ENCODE data around the gene ZNRF4. TPM values are rescaled to one million over a fixed set of nuclear protein-coding genes. Genes with fewer than 3 reads are reported as not detected.

ZNRF4 gene
- total RNA-seq, 1 donor from 2014 or later: not detected

- no peak for DNase-seq (ENCODE audit: low read depth, low spot score)
These were observed 14.9 kb upstream of the ZNRF4 start for GRCh38 chr19:5440299-5440698.

GRCh38 chr19:5443723-5444122 lies 11.5 kb upstream of the ZNRF4 start:
- no peak for DNase-seq (ENCODE audit: low read depth, low spot score)

GRCh38 chr19:5444431-5444830 lies 10.8 kb upstream of the ZNRF4 start:
- no peak for DNase-seq (ENCODE audit: low read depth, low spot score)

GRCh38 chr19:5445071-5445470 lies 10.1 kb upstream of the ZNRF4 start:
- no peak for DNase-seq (ENCODE audit: low read depth, low spot score)

- no peak for DNase-seq (ENCODE audit: low read depth, low spot score)
These were observed 9.6 kb upstream of the ZNRF4 start for GRCh38 chr19:5445561-5446055.

- no peak for DNase-seq (ENCODE audit: low read depth, low spot score)
These were observed 7.4 kb upstream of the ZNRF4 start for GRCh38 chr19:5447700-5448311.

GRCh38 chr19:5448374-5448773 lies 6.8 kb upstream of the ZNRF4 start:
- no peak for DNase-seq (ENCODE audit: low read depth, low spot score)

GRCh38 chr19:5450482-5451126 lies 4.6 kb upstream of the ZNRF4 start:
- DNase-seq (ENCODE audit: low read depth, low spot score): no peak

- no peak for DNase-seq (ENCODE audit: low read depth, low spot score)
These were observed 3.7 kb upstream of the ZNRF4 start for GRCh38 chr19:5451494-5451893.

DNA sequence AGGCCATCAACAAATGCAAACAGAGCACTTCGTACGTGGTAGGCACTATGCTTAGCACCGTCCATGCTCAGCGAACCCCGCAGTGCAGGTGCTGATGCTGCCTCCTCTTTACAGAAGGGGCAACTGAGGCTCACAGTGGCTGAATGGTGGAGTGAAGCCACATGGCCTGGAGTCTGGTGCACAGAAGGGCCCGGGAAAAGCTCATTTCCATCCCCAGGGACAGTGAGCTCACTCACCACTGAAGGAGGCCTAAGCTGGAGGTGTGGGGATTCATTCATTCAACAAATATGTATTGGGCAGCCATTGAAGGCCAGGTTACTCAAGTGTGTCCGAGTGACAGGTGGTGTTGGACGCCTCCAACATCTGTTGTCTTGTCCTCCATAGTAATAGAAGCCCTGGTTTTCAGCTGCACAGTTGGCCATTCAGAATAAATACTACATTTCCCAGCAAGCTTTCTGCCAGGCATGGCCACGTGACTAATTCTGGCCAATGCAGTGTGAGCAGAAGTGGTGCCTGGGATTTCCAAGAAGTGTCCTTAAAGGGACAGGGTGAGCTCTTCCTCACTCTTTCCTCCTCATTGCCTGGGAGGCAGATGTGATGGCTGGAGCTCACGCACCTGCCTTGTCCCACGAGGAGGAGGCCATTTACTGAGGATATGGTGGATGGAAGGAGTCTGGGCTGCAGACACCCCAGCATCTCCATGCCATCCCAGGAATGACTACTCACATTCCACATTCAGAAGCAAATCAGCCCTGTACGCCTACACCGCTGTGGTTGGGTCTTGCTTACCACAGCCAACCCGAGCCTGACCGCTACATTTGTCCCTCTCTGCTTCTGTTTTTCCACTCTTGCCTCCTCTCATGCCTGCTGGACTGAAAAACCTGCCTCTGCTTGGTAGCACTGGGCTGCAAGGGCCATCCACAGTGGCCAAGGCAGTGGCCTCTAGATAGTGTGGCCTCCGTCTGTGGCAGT lies 2.3 kb upstream of the ZNRF4 start:
- DNase-seq (ENCODE audit: low read depth, low spot score): no peak

- no peak for DNase-seq (ENCODE audit: low read depth, low spot score)
These were observed 474 bp upstream of the ZNRF4 start for GRCh38 chr19:5454743-5455142.

DNA sequence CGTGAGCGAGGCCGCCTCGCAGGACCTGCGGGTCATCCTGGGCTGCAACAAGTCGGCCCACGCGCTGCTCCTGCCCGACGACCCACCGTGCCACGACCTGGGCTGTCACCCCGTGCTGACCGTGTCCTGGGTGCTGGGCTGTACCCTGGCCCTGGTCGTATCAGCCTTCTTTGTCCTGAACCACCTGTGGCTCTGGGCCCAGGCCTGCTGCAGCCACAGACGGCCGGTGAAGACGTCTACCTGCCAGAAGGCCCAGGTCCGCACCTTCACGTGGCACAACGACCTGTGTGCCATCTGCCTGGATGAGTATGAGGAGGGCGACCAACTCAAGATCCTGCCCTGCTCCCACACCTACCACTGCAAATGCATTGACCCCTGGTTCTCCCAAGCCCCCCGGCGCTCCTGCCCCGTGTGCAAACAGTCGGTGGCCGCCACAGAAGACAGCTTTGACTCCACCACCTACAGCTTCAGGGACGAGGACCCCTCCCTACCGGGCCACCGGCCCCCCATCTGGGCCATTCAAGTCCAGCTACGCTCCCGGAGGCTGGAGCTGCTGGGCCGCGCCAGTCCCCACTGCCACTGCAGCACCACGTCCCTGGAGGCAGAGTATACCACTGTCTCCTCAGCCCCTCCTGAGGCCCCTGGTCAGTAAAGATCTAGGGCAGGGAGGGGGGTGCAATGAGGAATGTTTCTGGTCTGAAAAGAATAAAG lies 1.1 kb downstream of the ZNRF4 start:
- no peak for DNase-seq (ENCODE audit: low read depth, low spot score)

GRCh38 chr19:5456841-5457200 lies 1.6 kb downstream of the ZNRF4 start:
- DNase-seq (ENCODE audit: low read depth, low spot score): no peak

DNA sequence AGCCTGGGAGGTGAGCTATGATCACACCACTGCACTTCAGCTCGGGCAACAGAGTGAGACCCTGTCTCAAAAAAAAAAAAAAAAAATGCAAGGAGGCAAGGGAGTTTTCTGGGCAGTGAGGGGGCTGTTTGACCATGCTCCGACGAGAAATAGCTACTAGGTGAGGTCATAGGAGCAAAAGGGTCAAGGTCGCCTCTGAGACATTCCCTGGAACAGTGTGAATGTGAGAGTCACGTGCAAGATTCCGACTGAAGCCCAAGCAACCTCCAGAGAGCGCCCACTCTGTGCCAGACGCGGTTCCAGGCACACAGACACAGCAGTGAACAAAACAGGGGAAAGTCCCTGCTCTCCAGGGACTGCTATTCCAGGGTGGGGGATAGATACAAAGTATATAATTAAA lies 2.5 kb downstream of the ZNRF4 start:
- no peak for DNase-seq (ENCODE audit: low read depth, low spot score)

GRCh38 chr19:5458420-5458819 lies 3.2 kb downstream of the ZNRF4 start:
- DNase-seq (ENCODE audit: low read depth, low spot score): no peak

DNA sequence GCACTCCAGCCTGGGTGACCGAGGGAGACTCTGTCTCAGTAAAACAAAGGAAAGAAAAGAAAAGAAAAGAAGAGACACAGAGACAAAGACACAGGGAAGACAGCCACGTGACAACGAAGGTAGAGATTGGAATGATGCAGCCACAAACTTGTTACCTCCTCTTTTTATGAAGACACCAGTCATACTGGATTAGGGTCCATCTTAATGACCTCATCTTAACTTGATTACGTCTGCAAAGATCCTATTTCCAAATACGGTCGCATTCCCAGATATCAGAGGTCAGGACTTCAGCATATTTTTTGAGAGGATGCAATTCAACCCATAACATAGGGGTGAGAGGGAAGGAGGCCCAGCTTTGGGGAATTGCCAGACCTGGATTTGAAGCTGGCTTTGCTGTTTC lies 4.1 kb downstream of the ZNRF4 start:
- DNase-seq (ENCODE audit: low read depth, low spot score): no peak

DNA sequence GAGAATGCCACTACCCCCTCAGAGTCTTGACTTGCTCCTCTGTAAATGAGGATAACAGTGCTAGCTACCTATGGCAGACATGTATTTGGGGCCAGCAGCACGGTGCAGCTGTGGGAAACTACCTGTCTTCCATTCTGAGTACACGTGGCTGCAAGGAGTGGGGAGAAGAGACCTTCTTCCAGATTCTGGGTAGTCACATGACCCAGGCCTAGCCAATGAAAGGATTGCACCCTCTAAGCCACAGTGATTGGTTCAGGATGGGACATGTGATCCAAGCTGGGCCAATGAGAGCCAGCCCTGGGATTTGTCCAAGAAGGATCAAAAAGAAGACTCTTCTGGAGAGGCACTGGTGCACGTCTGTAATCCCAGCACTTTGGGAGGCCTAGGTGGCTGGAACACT lies 5.5 kb downstream of the ZNRF4 start:
- DNase-seq (ENCODE audit: low read depth, low spot score): no peak

GRCh38 chr19:5463959-5464358 lies 8.7 kb downstream of the ZNRF4 start:
- DNase-seq (ENCODE audit: low read depth, low spot score): no peak

DNA sequence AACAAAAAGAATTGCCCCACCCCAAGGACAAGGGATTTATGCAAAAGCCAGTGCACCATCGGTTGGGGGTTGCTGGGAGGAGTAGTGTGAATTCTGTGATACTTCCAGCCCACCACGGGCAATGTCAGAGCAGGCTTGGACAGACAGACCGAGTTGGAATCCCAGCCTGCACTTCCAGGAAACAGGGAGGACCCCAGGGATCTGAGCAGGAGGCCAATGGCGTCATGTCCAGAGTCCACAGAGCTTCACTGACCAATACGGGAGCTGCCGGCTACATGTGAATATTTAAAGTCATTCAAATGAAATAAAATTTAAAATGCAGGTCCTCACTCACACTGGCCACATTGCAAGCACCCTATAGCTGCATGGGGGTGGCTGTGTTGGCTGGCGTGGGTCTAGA lies 10.9 kb downstream of the ZNRF4 start:
- no peak for DNase-seq (ENCODE audit: low read depth, low spot score)

GRCh38 chr19:5466814-5467291 lies 11.6 kb downstream of the ZNRF4 start:
- no peak for DNase-seq (ENCODE audit: low read depth, low spot score)

DNA sequence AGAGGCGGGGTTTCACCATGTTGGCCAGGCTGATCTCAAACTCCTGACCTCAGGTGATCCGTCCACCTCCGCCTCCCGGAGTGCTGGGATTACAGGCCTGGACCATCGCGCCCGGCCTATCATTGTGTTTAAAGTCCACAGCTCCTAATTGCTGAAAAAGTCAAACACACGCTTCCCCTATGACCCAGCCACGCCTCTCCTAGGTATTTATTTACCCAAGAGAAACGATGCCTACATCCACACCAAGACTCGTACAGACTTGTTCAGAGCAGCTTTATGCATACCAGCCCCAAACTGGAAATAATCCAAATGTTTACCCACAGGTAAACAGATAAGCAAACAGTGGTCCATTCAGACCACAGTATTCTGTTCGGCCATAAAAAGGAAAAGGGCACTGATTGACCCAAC lies 15.1 kb downstream of the ZNRF4 start:
- no peak for DNase-seq (ENCODE audit: low read depth, low spot score)

Data from pulmonary artery endothelial cell (primary cell).